Measurements from ENCODE around the gene COMP.
A peak's percentile ranks its signal among the peaks of the same experiment; 100 is the strongest.
"Not testable (repeated sequence)": the region's sequence is repeated elsewhere in the genome, so short reads cannot be mapped to it uniquely, and the experiment has no call there.

COMP gene

GRCh38 chr19:18828786-18829185 is 37.7 kb upstream of the COMP start:
- Histone ChIP-seq H3K4me3 (ENCODE audit: extremely low read depth, insufficient read depth, low read length, poor library complexity, severe bottlenecking) (no peak overlapping the region), H3K27ac (ENCODE audit: low read depth, low read length, severe bottlenecking) (no peak overlapping the region), H3K9me3 (ENCODE audit: control insufficient read depth, low read length) (peaks cover 7% of the 10 kb centered on the region), H3K4me1 (ENCODE audit: control insufficient read depth, insufficient read depth, low read length, poor library complexity, severe bottlenecking) (peaks cover 5% of the 10 kb centered on the region), H3K36me3 (ENCODE audit: control insufficient read depth, insufficient read depth, low read length) (peaks cover 4% of the 10 kb centered on the region)
- 68 to 74% methylated on average over 4 to 5 of the region's 6 CpGs for WGBS, 2 experiments (ENCODE audit: insufficient coverage in 2 of 2)

DNA sequence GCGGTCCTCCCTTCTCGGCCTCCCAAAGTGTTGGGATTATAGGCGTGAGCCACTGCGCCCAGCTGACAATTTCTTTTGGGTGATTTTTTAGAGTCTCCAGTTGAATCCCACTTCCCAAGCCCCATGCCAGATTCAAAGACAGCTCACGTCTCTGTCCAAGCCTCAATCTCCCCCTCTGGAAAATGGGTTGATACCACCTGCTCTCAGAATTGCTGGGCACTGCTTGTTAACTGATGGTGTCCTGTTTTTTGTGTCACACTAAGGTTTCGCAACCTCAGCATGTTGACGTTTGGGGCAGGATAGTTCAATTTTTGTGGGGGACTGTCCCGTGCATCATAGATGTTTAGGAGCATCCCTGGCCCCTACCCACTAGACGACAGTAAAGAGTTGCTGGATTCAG is 26.5 kb upstream of the COMP start:
- H3K27ac ChIP-seq (ENCODE audit: low read depth, low read length, severe bottlenecking) = no peak overlapping the region
- H3K9me3 ChIP-seq (ENCODE audit: control insufficient read depth, low read length) = no peaks in the 10 kb centered on the region
- 88 to 91% methylated on average over 5 to 9 of the region's 9 CpGs for WGBS, 2 experiments (ENCODE audit: insufficient coverage in 2 of 2)
- no peaks in the 10 kb centered on the region for H3K36me3 ChIP-seq (ENCODE audit: control insufficient read depth, insufficient read depth, low read length)
- no peak overlapping the region for H3K4me3 ChIP-seq (ENCODE audit: extremely low read depth, insufficient read depth, low read length, poor library complexity, severe bottlenecking)
- no peaks in the 10 kb centered on the region for H3K4me1 ChIP-seq (ENCODE audit: control insufficient read depth, insufficient read depth, low read length, poor library complexity, severe bottlenecking)

GRCh38 chr19:18816645-18817044 is 25.5 kb upstream of the COMP start:
- H3K4me3 ChIP-seq (ENCODE audit: extremely low read depth, insufficient read depth, low read length, poor library complexity, severe bottlenecking); H3K4me1 ChIP-seq (ENCODE audit: control insufficient read depth, insufficient read depth, low read length, poor library complexity, severe bottlenecking); H3K9me3 ChIP-seq (ENCODE audit: control insufficient read depth, low read length); H3K27ac ChIP-seq (ENCODE audit: low read depth, low read length, severe bottlenecking); H3K36me3 ChIP-seq (ENCODE audit: control insufficient read depth, insufficient read depth, low read length): not testable (repeated sequence)
- 90% methylated on average over 2 of the region's 4 CpGs for WGBS, 2 experiments (ENCODE audit: insufficient coverage in 2 of 2)

GRCh38 chr19:18815673-18816072 is 24.6 kb upstream of the COMP start:
- Histone ChIP-seq H3K27ac (ENCODE audit: low read depth, low read length, severe bottlenecking) (no peak overlapping the region), H3K4me1 (ENCODE audit: control insufficient read depth, insufficient read depth, low read length, poor library complexity, severe bottlenecking) (no peaks in the 10 kb centered on the region), H3K36me3 (ENCODE audit: control insufficient read depth, insufficient read depth, low read length) (no peaks in the 10 kb centered on the region), H3K9me3 (ENCODE audit: control insufficient read depth, low read length) (no peaks in the 10 kb centered on the region), H3K4me3 (ENCODE audit: extremely low read depth, insufficient read depth, low read length, poor library complexity, severe bottlenecking) (no peak overlapping the region)
- 93 to 96% methylated on average over 5 of the region's 5 CpGs for WGBS, 2 experiments (ENCODE audit: insufficient coverage in 2 of 2)

DNA sequence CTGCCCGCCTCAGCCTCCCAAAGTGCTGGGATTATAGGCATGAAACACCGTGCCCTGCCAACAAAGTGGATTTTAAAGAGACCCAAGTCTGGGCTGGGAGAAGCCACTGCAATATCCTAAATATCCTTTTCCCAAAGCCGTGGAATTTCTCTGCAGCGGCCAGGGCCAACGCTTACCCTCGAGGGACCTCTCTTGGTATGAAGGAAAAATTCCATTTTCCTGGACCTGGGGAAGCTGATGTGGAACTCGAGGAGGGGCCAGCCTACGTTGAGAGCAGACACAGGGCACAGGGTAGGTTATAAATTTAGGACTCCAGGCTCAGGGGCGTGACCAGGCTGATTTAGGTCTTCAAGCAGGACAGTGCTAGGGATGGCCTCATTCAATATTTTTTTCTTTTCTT is 23.0 kb upstream of the COMP start:
- Histone ChIP-seq H3K4me3 (ENCODE audit: extremely low read depth, insufficient read depth, low read length, poor library complexity, severe bottlenecking) (no peak overlapping the region), H3K9me3 (ENCODE audit: control insufficient read depth, low read length) (no peaks in the 10 kb centered on the region), H3K4me1 (ENCODE audit: control insufficient read depth, insufficient read depth, low read length, poor library complexity, severe bottlenecking) (no peaks in the 10 kb centered on the region), H3K36me3 (ENCODE audit: control insufficient read depth, insufficient read depth, low read length) (no peaks in the 10 kb centered on the region), H3K27ac (ENCODE audit: low read depth, low read length, severe bottlenecking) (no peak overlapping the region)
- 70 to 74% methylated on average over 4 to 9 of the region's 9 CpGs for WGBS, 2 experiments (ENCODE audit: insufficient coverage in 2 of 2)

DNA sequence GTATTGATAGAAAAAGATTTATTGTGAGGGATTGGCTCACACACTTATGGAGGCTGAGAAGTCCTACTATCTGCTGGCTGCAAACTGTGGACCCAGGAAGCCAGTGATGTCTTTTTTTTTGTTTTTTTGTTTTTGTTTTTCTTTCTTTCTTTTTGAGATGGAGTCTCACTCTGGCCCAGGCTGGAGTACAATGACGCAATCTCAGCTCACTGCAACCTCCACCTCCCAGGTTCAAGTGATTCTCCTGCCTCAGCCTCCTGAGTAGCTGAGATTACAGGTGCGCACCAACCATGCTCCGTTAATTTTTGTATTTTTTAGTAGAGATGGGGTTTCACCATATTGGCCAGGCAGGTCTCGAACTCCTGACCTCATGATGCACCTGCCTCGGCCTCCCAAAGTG is 20.5 kb upstream of the COMP start:
- H3K36me3 ChIP-seq (ENCODE audit: control insufficient read depth, insufficient read depth, low read length); H3K4me1 ChIP-seq (ENCODE audit: control insufficient read depth, insufficient read depth, low read length, poor library complexity, severe bottlenecking); H3K27ac ChIP-seq (ENCODE audit: low read depth, low read length, severe bottlenecking); H3K9me3 ChIP-seq (ENCODE audit: control insufficient read depth, low read length); H3K4me3 ChIP-seq (ENCODE audit: extremely low read depth, insufficient read depth, low read length, poor library complexity, severe bottlenecking): not testable (repeated sequence)
- WGBS, 2 experiments (ENCODE audit: insufficient coverage in 2 of 2) = 83 to 87% methylated on average over 3 to 4 of the region's 5 CpGs

GRCh38 chr19:18809149-18809868 is 18.2 kb upstream of the COMP start:
- Histone ChIP-seq H3K9me3 (ENCODE audit: control insufficient read depth, low read length) (no peaks in the 10 kb centered on the region), H3K4me3 (ENCODE audit: extremely low read depth, insufficient read depth, low read length, poor library complexity, severe bottlenecking) (no peak overlapping the region), H3K4me1 (ENCODE audit: control insufficient read depth, insufficient read depth, low read length, poor library complexity, severe bottlenecking) (no peaks in the 10 kb centered on the region), H3K27ac (ENCODE audit: low read depth, low read length, severe bottlenecking) (no peak overlapping the region), H3K36me3 (ENCODE audit: control insufficient read depth, insufficient read depth, low read length) (no peaks in the 10 kb centered on the region)
- 79 to 84% methylated on average over 12 to 14 of the region's 14 CpGs for WGBS, 2 experiments (ENCODE audit: insufficient coverage in 2 of 2)

DNA sequence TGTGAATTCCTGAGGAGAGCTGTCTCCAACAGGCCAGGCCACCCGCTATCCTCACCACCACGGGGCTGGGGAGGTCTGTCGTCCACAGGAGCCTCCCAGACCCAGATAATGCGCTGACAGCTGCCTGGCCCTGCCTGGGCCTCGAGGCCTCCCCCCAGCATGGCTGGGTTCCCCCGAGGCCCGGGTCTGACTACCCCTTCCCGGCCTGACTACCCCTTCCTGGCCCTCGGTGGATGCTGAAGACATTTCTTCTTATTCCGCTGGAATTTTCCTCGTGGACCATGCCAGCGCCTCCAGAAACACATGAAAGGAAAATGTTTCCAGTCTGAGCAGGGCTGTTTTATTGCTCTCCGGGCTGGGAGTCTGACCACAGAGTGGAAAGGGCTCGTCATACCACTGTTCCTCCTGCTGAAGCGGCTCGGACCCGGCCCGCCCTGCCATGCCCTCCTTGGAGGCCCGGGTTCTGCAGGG is 16.8 kb upstream of the COMP start:
- WGBS, 2 experiments (ENCODE audit: insufficient coverage in 2 of 2) = 85 to 87% methylated on average over 17 to 19 of the region's 19 CpGs
- Histone ChIP-seq H3K9me3 (ENCODE audit: control insufficient read depth, low read length) (no peaks in the 10 kb centered on the region), H3K36me3 (ENCODE audit: control insufficient read depth, insufficient read depth, low read length) (no peaks in the 10 kb centered on the region), H3K4me1 (ENCODE audit: control insufficient read depth, insufficient read depth, low read length, poor library complexity, severe bottlenecking) (no peaks in the 10 kb centered on the region), H3K4me3 (ENCODE audit: extremely low read depth, insufficient read depth, low read length, poor library complexity, severe bottlenecking) (no peak overlapping the region), H3K27ac (ENCODE audit: low read depth, low read length, severe bottlenecking) (peak overlapping the region; percentile 16)

DNA sequence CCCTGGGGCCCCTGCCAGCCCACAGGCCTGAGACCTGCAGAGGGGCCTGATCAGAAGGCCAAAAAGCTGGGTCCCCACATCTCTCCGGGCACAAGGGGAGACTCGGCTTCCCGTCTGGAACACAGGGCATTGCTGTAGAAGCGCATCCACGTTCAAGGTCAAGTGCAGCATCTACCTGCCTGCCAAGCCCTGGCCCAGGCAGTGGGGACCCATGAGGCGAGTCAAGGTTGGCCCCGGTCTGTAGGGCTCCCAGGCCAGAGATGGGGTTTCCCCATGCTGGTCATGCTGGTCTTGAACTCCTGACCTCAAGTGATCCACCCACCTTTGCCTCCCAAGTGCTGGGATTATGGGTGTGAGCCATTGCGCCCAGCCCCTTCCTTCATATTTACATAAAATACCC is 13.5 kb upstream of the COMP start:
- Histone ChIP-seq H3K4me3 (ENCODE audit: extremely low read depth, insufficient read depth, low read length, poor library complexity, severe bottlenecking) (no peak overlapping the region), H3K36me3 (ENCODE audit: control insufficient read depth, insufficient read depth, low read length) (no peaks in the 10 kb centered on the region), H3K27ac (ENCODE audit: low read depth, low read length, severe bottlenecking) (no peak overlapping the region), H3K9me3 (ENCODE audit: control insufficient read depth, low read length) (no peaks in the 10 kb centered on the region), H3K4me1 (ENCODE audit: control insufficient read depth, insufficient read depth, low read length, poor library complexity, severe bottlenecking) (no peaks in the 10 kb centered on the region)
- WGBS, 2 experiments (ENCODE audit: insufficient coverage in 2 of 2) = 92 to 94% methylated on average over 8 of the region's 8 CpGs

GRCh38 chr19:18804139-18804601 is 13.1 kb upstream of the COMP start:
- H3K4me3 ChIP-seq (ENCODE audit: extremely low read depth, insufficient read depth, low read length, poor library complexity, severe bottlenecking) = no peak overlapping the region
- H3K9me3 ChIP-seq (ENCODE audit: control insufficient read depth, low read length) = no peaks in the 10 kb centered on the region
- H3K36me3 ChIP-seq (ENCODE audit: control insufficient read depth, insufficient read depth, low read length) = no peaks in the 10 kb centered on the region
- no peak overlapping the region for H3K27ac ChIP-seq (ENCODE audit: low read depth, low read length, severe bottlenecking)
- WGBS, 2 experiments (ENCODE audit: insufficient coverage in 2 of 2) = 93% methylated on average over 12 to 13 of the region's 15 CpGs
- no peaks in the 10 kb centered on the region for H3K4me1 ChIP-seq (ENCODE audit: control insufficient read depth, insufficient read depth, low read length, poor library complexity, severe bottlenecking)

- H3K36me3 ChIP-seq (ENCODE audit: control insufficient read depth, insufficient read depth, low read length) = no peaks in the 10 kb centered on the region
- 85 to 93% methylated on average over 5 of the region's 5 CpGs for WGBS, 2 experiments (ENCODE audit: insufficient coverage in 2 of 2)
- H3K27ac ChIP-seq (ENCODE audit: low read depth, low read length, severe bottlenecking) = no peak overlapping the region
- no peaks in the 10 kb centered on the region for H3K4me1 ChIP-seq (ENCODE audit: control insufficient read depth, insufficient read depth, low read length, poor library complexity, severe bottlenecking)
- no peaks in the 10 kb centered on the region for H3K9me3 ChIP-seq (ENCODE audit: control insufficient read depth, low read length)
- no peak overlapping the region for H3K4me3 ChIP-seq (ENCODE audit: extremely low read depth, insufficient read depth, low read length, poor library complexity, severe bottlenecking)
These were observed 12.5 kb upstream of the COMP start for GRCh38 chr19:18803550-18804138.
